ENCODE measurements around the gene SUGCT. TPM values are rescaled to one million over a fixed set of nuclear protein-coding genes. Genes with fewer than 3 reads are reported as not detected.
A peak's percentile ranks its signal among the peaks of the same experiment; 100 is the strongest.

The SUGCT gene
- total and polyA plus RNA-seq, 2 experiments from 2014 or later = 21.4 to 57.8 TPM

- DNase-seq (ENCODE audit: low read depth in 1 of 2, low spot score in 1 of 2) = peak in 1 of 2 donors; percentile 3
- no peak for TF ChIP-seq CTCF (IDR thresholded peaks at IDR 0.05; ENCODE audit: low read depth, low read length)
- H3K27me3 ChIP-seq = no peaks in the 10 kb centered on the region
Measured at GRCh38 chr7:40772096-40772495, 637.3 kb downstream of the SUGCT start.

GRCh38 chr7:40773656-40774055, 638.9 kb downstream of the SUGCT start:
- Histone ChIP-seq H3K4me1 (ENCODE audit: low read depth) (no peaks in the 10 kb centered on the region), H3K27ac (no peak overlapping the region), H3K9me3 (ENCODE audit: low read depth) (no peaks in the 10 kb centered on the region), H3K27me3 (no peaks in the 10 kb centered on the region), H3K36me3 (no peaks in the 10 kb centered on the region), H3K4me3 (no peak overlapping the region)
- no peak for DNase-seq (ENCODE audit: low read depth in 1 of 2, low spot score in 1 of 2)
- TF ChIP-seq CTCF (IDR thresholded peaks at IDR 0.05; ENCODE audit: low read depth, low read length) = no peak

More at GRCh38 chr7:40772096-40772495, 637.3 kb downstream of the SUGCT start:
- Histone ChIP-seq H3K9me3 (ENCODE audit: low read depth) (no peaks in the 10 kb centered on the region), H3K36me3 (no peaks in the 10 kb centered on the region), H3K27ac (no peak overlapping the region), H3K4me3 (no peak overlapping the region), H3K4me1 (ENCODE audit: low read depth) (no peaks in the 10 kb centered on the region)

- no peak for DNase-seq (ENCODE audit: low read depth in 1 of 2, low spot score in 1 of 2)
- H3K9me3 ChIP-seq (ENCODE audit: low read depth) = no peaks in the 10 kb centered on the region
- TF ChIP-seq CTCF (IDR thresholded peaks at IDR 0.05; ENCODE audit: low read depth, low read length) = no peak
- H3K27ac ChIP-seq = no peak overlapping the region
- no peaks in the 10 kb centered on the region for H3K36me3 ChIP-seq
- no peak overlapping the region for H3K4me3 ChIP-seq
- no peaks in the 10 kb centered on the region for H3K27me3 ChIP-seq
- peaks cover 17% of the 10 kb centered on the region for H3K4me1 ChIP-seq (ENCODE audit: low read depth)
Measured at GRCh38 chr7:40775877-40776276, 641.1 kb downstream of the SUGCT start.

- no peak for TF ChIP-seq CTCF (IDR thresholded peaks at IDR 0.05; ENCODE audit: low read depth, low read length)
- no peaks in the 10 kb centered on the region for H3K36me3 ChIP-seq
- peaks cover 26% of the 10 kb centered on the region for H3K4me1 ChIP-seq (ENCODE audit: low read depth)
- H3K9me3 ChIP-seq (ENCODE audit: low read depth) = no peaks in the 10 kb centered on the region
- H3K27me3 ChIP-seq = no peaks in the 10 kb centered on the region
- no peak for DNase-seq (ENCODE audit: low read depth in 1 of 2, low spot score in 1 of 2)
- H3K27ac ChIP-seq = no peak overlapping the region
- no peak overlapping the region for H3K4me3 ChIP-seq
Measured at GRCh38 chr7:40777730-40778312, 643.0 kb downstream of the SUGCT start.

GRCh38 chr7:40780460-40780859, 645.7 kb downstream of the SUGCT start:
- Histone ChIP-seq H3K27me3 (no peaks in the 10 kb centered on the region), H3K4me1 (ENCODE audit: low read depth) (peaks cover 31% of the 10 kb centered on the region), H3K4me3 (no peak overlapping the region), H3K27ac (no peak overlapping the region), H3K9me3 (ENCODE audit: low read depth) (no peaks in the 10 kb centered on the region), H3K36me3 (no peaks in the 10 kb centered on the region)
- no peak for DNase-seq (ENCODE audit: low read depth in 1 of 2, low spot score in 1 of 2)
- TF ChIP-seq CTCF (IDR thresholded peaks at IDR 0.05; ENCODE audit: low read depth, low read length) = no peak

All from cardiac muscle cell (in vitro differentiated cells and primary cell).